Anterior cingulate cortex (tissue), 58 donors: ENCODE data around the gene ZNF717.
A peak's percentile ranks its signal among the peaks of the same experiment; 100 is the strongest.
"Not testable (repeated sequence)": the region's sequence is repeated elsewhere in the genome, so short reads cannot be mapped to it uniquely, and the experiment has no call there.

Experiments
- DNase-seq, 58 donors: peaks; one replicate each; lab custom pipeline; 2025; lab: John Stamatoyannopoulos, UW

Gene ZNF717

GRCh38 chr3:75785081-75785755, at the start of gene ZNF717:
Gene ZNF717 (minus strand): TSS chr3:75785549. CDS start chr3:75783362, 2,187 bp downstream.
- DNase-seq, result peak; percentile 66 to 96 (median 88)

GRCh38 chr3:75831076-75831475, 45.7 kb upstream of the ZNF717 start:
- DNase-seq, result not testable (repeated sequence)

GRCh38 chr3:75818019-75818418, 32.7 kb upstream of the ZNF717 start:
- DNase-seq, result not testable (repeated sequence)

- DNase-seq, result not testable (repeated sequence)
Measured at GRCh38 chr3:75816287-75817180, 31.2 kb upstream of the ZNF717 start.

- no peak for DNase-seq
Measured at GRCh38 chr3:75814797-75815196, 29.4 kb upstream of the ZNF717 start.

GRCh38 chr3:75782506-75782905, 2.8 kb downstream of the ZNF717 start:
- DNase-seq, result no peak

- no peak for DNase-seq
Measured at GRCh38 chr3:75781079-75781745, 4.1 kb downstream of the ZNF717 start.

GRCh38 chr3:75777742-75778141, 7.6 kb downstream of the ZNF717 start:
- DNase-seq, result not testable (repeated sequence)

- not testable (repeated sequence) for DNase-seq
Measured at GRCh38 chr3:75771631-75772030, 13.7 kb downstream of the ZNF717 start.

- DNase-seq, result no peak
Measured at GRCh38 chr3:75768303-75769017, 16.9 kb downstream of the ZNF717 start.

GRCh38 chr3:75737831-75738493, 47.4 kb downstream of the ZNF717 start:
- DNase-seq, result no peak

- no peak for DNase-seq
Measured at GRCh38 chr3:75727985-75728384, 57.4 kb downstream of the ZNF717 start.

GRCh38 chr3:75692061-75692460, 93.3 kb downstream of the ZNF717 start:
- no peak for DNase-seq

GRCh38 chr3:75687323-75687722, 98.0 kb downstream of the ZNF717 start:
- DNase-seq, result no peak
